Measurements from ENCODE around the gene TARBP1. TPM values are rescaled to one million over a fixed set of nuclear protein-coding genes. Genes with fewer than 3 reads are reported as not detected.
"Not testable (repeated sequence)": the region's sequence is repeated elsewhere in the genome, so short reads cannot be mapped to it uniquely, and the experiment has no call there.

TARBP1 gene, protein sequence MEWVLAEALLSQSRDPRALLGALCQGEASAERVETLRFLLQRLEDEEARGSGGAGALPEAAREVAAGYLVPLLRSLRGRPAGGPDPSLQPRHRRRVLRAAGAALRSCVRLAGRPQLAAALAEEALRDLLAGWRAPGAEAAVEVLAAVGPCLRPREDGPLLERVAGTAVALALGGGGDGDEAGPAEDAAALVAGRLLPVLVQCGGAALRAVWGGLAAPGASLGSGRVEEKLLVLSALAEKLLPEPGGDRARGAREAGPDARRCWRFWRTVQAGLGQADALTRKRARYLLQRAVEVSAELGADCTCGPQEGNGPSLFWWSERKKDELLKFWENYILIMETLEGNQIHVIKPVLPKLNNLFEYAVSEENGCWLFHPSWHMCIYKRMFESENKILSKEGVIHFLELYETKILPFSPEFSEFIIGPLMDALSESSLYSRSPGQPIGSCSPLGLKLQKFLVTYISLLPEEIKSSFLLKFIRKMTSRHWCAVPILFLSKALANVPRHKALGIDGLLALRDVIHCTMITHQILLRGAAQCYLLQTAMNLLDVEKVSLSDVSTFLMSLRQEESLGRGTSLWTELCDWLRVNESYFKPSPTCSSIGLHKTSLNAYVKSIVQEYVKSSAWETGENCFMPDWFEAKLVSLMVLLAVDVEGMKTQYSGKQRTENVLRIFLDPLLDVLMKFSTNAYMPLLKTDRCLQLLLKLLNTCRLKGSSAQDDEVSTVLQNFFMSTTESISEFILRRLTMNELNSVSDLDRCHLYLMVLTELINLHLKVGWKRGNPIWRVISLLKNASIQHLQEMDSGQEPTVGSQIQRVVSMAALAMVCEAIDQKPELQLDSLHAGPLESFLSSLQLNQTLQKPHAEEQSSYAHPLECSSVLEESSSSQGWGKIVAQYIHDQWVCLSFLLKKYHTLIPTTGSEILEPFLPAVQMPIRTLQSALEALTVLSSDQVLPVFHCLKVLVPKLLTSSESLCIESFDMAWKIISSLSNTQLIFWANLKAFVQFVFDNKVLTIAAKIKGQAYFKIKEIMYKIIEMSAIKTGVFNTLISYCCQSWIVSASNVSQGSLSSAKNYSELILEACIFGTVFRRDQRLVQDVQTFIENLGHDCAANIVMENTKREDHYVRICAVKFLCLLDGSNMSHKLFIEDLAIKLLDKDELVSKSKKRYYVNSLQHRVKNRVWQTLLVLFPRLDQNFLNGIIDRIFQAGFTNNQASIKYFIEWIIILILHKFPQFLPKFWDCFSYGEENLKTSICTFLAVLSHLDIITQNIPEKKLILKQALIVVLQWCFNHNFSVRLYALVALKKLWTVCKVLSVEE (N-terminal part only)
- 39.9 and 42.8 TPM in 2 replicates for total RNA-seq (2014; rRNA removed; shearing (Covaris generic))
- polyA plus RNA-seq (2015; cell fraction: cytosol; rRNA removed) = 17.6 and 39.9 TPM in 2 replicates
- polyA plus RNA-seq (2015; cell fraction: nucleus; rRNA removed) = 199 and 257 TPM in 2 replicates

DNA sequence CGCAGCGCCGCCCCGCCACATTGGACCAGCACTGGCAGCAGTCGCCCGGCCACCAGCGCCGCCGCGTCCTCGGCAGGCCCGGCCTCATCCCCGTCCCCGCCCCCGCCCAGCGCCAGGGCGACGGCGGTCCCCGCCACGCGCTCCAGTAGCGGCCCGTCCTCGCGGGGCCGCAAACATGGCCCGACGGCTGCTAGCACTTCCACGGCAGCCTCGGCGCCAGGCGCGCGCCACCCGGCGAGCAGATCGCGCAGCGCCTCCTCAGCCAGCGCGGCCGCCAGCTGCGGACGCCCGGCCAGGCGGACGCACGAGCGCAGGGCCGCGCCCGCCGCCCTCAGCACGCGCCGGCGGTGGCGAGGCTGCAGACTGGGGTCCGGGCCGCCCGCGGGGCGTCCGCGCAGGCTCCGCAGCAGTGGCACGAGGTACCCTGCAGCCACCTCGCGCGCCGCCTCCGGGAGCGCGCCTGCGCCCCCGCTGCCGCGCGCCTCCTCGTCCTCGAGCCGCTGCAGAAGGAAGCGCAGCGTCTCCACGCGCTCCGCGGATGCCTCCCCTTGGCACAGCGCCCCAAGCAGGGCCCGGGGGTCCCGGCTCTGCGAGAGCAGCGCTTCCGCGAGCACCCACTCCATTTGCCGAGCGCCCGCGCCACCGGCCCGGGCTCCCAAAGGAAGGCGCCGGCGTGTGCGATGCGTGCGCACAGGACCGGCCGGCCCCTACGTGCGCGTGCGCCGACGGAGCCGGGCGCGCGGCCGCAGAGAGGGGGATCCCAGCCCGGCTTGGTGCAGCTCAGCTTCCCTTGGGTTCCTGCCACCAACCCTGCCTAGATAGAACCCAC is at the start of gene TARBP1:
Gene TARBP1 (minus strand): TSS at position 699 of the 829 bp plus-strand sequence. CDS start 76 bp downstream, at position 623.
- in situ Hi-C loops (cut with HindIII; ENCODE audit: low pct_unique_long_range_greater_than_20kb, low sequenced_read_pairs) = no loop called here
- DNase-seq (ENCODE audit: low read depth, low spot score) = peak; percentile 73

DNA sequence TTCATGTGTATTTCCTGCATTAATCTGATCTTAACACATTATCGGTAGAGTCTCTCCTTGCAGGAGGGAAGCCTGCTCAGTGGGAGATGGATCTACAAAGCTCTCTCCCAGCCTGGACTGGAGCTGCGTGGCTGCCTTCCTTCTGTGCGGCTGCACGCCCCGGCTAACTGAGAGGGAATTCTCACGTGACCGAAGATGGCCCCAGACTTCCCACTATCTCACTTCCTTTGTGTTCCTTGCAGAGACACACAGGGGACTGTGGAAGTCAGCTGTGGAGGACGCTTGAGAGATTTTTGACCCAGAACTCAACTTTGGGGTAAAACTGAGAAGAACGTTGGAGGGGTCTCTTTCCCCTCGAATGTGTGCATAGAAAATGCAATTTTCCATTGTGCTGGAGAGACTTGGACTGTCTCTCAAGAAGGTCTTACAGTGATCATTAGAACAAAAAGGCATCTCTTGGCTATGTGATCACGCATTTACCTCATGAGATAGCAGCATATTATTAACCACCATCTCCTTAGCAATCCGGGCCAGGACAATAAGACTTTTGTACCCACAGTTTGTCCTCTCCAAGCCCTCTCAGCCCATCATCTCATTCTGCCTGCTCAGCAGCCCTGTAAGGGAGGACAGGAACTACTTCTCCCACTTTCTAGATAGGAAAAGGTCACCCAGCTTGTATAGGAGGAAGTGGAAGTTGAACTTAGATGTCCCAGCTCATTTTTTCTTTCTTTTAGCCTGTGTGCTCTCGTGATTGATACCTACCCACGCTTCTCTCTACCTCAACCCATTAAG is 49.3 kb upstream of the TARBP1 start:
- peak; percentile 99 for DNase-seq (ENCODE audit: low read depth, low spot score)
- in situ Hi-C loops (cut with HindIII; ENCODE audit: low pct_unique_long_range_greater_than_20kb, low sequenced_read_pairs) = no loop called here

DNA sequence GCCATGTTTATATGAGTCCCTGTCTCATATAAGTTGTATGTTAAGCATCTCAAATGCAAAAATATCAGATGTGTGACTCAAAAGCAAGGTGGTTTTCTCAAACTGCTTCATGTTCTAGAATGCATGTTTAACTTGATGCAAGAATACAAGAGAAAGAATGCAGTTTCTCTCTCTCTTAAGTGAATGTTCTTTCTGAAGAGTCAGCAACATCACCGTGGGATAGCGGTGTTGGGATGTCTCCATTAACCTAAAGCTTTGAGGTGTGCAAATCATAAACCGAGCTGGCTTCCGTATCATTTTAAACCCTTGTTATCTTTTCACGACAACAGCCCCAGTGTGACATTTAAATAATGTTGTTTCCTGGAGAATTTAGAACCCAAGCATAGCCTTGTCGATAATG is 48.4 kb upstream of the TARBP1 start:
- in situ Hi-C loops (cut with HindIII; ENCODE audit: low pct_unique_long_range_greater_than_20kb, low sequenced_read_pairs) = no loop called here
- DNase-seq (ENCODE audit: low read depth, low spot score) = no peak

DNA sequence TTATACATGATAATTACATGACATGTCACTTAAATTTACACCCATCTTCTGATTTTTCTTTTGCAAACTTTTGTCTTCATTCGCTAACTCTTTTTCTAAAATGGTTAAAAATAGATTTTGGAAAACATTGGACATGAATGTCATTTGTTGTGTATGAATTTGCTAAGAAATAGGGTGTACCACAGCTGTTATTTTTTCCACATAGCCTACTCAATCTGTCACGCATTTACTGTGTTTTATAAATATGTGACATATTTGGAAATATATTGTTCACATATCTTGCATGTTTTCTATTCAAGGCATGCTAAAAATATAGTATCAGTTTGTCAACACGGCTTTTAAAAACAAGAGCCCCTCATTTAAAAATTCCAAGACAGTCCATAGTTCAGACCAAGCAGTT is 47.9 kb upstream of the TARBP1 start:
- no peak for DNase-seq (ENCODE audit: low read depth, low spot score)
- in situ Hi-C loops (cut with HindIII; ENCODE audit: low pct_unique_long_range_greater_than_20kb, low sequenced_read_pairs) = no loop called here

DNA sequence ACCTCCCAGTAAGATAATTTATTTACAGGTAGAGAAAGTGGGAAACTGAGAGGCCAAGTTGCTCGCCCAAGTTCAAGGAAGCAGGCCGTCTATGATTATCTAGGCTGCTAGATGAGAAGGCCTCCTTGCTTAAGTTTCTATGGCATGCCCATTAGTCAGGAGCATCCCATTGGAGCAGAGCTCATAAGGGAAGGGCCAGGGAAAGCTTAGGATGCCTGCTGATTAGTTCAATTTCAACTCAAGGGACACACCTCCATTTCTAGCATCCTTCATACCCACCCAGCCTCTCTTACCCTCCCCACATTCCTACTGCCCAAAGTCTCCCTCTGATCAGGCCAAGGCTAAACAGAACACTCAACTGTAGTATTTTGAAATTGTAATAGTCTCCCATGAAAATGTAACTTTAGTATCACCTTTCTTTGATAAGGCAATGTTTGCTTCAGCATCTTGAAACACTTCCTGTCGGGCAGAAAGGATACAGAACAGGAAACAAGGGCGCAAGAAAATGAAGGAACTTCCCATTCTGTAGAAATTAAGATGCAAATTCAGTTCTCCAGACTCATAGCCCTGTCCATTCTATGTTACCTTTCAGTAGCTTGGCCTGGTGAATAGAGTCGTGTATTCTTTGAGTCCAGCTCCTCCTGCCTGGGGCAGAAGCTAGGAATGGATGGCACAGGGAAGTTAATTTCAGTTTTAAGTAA is 46.3 kb upstream of the TARBP1 start:
- in situ Hi-C loops (cut with HindIII; ENCODE audit: low pct_unique_long_range_greater_than_20kb, low sequenced_read_pairs) = no loop called here
- DNase-seq (ENCODE audit: low read depth, low spot score) = no peak

DNA sequence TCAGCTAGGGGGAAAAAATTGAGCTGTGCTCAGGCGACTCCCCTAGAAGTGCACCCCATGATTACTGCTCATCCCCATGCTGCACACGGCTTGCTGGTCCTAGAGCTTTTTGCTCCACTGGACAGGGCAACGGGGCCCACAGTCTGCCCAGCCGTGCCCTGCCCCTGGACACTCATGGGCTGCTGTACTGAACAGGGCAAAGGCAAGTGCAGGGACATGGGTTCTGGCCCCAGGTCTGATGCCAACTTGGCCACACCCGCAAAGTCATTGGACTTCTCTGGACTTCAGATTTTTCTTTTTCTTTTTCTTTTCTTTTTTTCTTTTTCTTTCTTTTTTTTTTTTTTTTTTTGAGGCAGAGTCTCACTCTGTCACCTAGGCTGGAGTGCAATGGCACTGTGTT is 42.9 kb upstream of the TARBP1 start:
- no peak for DNase-seq (ENCODE audit: low read depth, low spot score)
- in situ Hi-C loops (cut with HindIII; ENCODE audit: low pct_unique_long_range_greater_than_20kb, low sequenced_read_pairs) = no loop called here

DNA sequence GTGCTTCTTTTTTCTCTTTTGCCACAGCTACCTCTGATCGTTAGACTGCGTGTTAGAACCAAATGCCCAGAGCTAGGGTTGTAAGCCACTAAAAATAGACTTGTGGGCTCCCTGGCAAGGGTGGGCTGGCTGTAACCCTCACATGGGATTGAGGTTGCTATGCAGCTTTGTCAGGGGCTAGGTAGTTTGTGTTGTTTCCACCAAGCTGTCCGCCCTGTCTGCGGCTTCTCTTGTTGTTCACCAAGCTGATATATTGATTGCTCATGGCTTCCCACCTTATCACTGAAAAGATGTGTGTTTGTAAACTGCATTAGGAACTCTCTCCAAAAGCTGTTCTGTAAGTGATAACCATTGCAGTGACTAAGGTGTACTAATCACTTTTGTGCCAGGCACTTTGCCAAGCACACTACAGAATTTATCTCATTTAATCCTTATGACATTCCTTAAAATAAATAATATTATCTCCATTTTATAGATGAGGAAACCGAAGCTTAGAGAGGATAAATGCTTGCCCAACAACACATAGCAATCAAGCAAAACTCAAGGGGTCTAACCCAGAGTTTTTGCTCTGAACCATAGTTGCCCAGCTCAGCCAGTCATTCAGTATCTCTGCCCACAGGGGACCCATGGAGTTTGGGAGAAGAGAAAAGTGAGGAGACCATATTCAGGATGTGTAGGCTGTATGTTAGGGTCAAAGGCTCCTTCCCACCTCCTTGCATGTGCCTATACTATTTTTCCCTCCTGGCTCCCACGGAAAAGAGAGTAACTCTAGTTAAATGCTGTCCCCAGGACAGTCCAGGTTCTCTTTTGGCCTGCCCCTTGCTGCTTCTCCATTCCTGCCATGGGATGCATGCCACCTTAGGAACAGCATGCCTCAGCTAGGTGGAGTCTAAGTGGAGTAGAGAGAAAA is 42.2 kb upstream of the TARBP1 start:
- DNase-seq (ENCODE audit: low read depth, low spot score) = no peak
- in situ Hi-C loops (cut with HindIII; ENCODE audit: low pct_unique_long_range_greater_than_20kb, low sequenced_read_pairs) = no loop called here

DNA sequence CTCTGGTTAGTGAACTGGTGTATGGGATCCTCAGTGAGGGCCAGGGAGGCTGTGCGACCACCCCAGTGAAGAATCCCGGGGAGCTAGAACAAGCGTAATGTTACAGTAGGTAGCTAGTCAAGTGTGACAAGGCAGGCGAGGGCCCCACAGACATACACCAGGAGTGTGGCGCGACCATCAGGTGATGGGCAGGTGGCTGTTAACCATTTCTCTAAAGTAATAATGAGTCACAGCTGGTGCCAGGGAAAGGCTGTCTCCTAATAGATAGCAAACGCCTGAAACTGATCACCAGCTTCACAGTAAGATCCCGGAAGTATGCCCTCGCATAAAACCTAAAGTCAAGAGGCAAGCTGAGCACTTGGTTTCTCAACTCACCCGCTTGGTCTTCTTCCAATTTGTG is 40.5 kb upstream of the TARBP1 start:
- DNase-seq (ENCODE audit: low read depth, low spot score) = no peak
- in situ Hi-C loops (cut with HindIII; ENCODE audit: low pct_unique_long_range_greater_than_20kb, low sequenced_read_pairs) = no loop called here

DNA sequence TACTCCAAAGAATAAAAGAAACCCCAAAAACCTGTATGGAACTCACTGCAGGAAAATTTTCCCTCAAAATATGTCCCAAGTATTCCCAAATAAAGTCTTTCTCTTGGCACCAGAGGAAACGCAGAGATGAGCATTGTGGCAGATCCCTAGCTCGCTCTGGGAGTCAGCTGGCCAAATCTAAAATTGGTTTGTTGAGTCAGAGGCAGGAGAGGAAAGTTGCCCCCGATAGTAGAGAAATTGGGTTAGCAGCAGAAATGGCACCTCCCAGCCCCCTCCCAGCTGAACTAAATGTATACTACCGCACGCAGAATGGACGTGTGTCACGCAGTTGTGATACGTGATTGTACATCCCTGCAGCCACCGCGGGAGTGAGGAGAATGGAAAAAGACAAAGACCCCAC is 39.9 kb upstream of the TARBP1 start:
- in situ Hi-C loops (cut with HindIII; ENCODE audit: low pct_unique_long_range_greater_than_20kb, low sequenced_read_pairs) = no loop called here
- no peak for DNase-seq (ENCODE audit: low read depth, low spot score)

DNA sequence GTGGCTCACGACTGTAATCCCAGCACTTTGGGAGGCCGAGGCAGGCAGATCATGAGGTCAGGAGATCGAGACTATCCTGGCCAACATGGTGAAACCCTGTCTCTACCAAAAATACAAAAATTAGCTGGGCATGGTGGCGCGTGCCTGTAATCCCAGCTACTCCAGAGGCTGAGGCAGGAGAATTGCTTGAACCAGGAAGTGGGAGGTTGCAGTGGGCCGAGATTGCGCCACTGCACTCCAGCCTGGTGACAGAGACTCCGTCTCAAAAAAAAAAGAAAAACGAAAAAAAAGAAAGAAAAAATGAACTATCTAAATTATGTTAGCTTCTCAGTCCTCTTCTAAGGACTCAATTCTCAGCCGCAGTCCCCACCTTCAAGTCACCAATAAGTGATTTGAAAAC is 39.1 kb upstream of the TARBP1 start:
- in situ Hi-C loops (cut with HindIII; ENCODE audit: low pct_unique_long_range_greater_than_20kb, low sequenced_read_pairs) = not testable (repeated sequence)

DNA sequence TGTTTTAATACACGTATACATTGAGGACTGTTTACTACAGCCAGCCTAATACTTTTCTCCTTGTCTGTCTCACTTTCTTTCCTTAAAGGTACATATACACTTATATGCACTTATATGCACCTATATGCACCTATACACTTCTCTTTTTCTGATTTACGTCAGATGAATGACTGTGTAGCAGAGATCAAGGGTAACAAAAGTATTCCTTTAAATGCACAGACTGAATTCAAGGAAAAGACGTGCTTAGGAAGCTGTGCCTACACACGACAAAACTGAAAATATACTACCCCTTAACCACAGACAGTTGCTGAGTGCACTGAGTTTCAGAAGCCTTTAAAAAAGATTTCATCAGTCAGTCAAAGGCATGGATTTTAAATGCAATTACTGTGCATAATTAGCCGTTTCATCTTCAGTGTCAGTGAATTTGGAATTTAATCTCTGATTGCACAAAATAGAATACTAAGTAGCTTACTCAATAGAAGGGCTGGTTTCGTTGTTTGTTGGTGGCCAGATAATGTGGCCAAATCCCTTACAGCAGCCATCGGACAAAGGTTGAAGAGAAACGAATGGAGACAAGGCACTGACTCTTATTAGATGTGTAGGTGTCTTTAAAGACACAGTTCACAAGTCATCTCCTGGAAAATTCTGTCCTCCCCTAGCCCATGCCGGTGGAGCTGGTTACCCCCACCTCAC is 38.3 kb upstream of the TARBP1 start:
- in situ Hi-C loops (cut with HindIII; ENCODE audit: low pct_unique_long_range_greater_than_20kb, low sequenced_read_pairs) = no loop called here
- DNase-seq (ENCODE audit: low read depth, low spot score) = no peak

More for the DNA sequence above, 39.1 kb upstream of the TARBP1 start:
- DNase-seq (ENCODE audit: low read depth, low spot score) = not testable (repeated sequence)

DNA sequence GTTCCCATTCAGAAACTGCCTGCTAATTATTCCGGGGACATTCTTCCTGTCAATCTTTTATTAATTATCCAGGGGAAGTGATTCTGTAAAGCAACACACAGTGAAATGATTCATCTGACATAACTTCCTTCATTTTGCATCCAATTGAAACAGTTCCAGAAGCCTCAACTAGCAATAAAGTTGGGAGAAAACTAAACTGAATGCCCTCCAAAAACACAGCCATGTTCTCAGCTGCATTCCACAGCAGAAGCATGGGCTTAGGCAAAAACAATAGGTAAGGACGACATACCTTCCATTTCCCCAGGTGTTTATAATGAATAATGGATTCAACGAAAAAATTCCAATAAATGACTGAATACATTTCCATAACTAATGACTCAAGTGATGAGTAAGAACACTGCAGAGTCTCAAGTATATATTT is 36.9 kb upstream of the TARBP1 start:
- in situ Hi-C loops (cut with HindIII; ENCODE audit: low pct_unique_long_range_greater_than_20kb, low sequenced_read_pairs) = no loop called here
- peak; percentile 51 for DNase-seq (ENCODE audit: low read depth, low spot score)

DNA sequence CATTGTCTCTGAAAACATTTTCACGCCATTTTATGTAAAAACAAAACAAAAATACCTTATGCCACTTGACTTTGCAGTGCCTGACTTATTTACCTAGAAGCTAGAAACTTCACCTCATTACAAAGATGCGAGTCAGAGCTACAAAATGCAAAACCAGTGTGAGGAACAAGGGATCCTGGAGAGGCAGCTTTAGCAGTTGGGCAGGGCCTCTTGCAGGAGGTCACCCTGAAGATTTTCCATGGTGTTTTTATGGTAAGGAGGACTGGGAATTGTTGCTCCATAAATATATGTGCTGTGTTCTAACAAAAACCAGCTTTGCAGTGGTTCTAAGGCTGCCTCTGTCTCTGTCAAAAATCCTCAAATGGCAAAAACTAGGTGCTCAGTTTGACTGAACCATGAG is 36.4 kb upstream of the TARBP1 start:
- in situ Hi-C loops (cut with HindIII; ENCODE audit: low pct_unique_long_range_greater_than_20kb, low sequenced_read_pairs) = no loop called here
- no peak for DNase-seq (ENCODE audit: low read depth, low spot score)

DNA sequence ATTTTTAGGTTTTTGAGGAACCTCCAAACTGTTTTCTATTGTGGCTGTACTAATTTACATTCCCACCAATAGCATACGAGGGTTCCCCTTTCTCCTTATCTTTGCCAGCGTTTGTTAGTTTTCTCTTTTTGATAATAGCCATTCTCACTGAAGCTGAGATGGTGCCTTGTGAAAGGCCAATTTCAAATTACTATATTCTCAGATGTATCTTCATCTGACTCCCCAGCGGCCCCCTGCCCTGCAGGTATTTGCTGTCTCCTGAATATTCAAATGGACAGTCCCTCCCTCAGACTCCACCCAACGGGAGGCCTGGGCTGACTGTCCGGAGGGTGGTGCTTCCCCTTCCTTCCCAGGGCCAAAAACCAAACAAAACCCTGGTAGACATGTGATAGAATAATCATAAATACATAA is 33.5 kb upstream of the TARBP1 start:
- DNase-seq (ENCODE audit: low read depth, low spot score) = no peak
- in situ Hi-C loops (cut with HindIII; ENCODE audit: low pct_unique_long_range_greater_than_20kb, low sequenced_read_pairs) = no loop called here

All from SK-MEL-5 (cell line).